ENCODE measurements around the gene NEIL3.

NEIL3 gene

DNA sequence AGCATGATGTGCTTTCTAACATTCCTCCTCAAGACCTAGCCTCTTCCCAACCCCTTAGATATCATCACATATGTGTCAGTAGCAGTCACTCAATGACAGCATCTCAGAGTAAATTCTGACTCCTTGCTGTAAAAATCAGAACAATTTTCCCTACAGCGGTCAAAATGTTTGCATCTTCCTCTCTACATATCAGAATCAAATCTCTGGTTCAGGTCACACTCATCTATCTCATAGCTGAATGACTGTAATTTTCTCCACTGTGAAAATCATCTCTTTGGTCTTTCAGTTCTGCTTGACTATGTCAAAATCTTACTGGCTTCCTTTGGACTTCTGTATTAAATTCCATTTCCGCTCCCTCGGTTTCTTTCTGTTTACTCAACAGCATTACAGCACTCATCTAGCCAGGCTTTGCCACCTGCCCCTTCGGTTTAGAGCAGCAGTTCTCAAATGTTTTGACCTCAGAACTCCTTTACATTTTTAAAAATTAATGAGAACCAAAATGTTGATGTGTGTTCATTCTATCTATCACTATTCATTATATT lies 75.3 kb downstream of the NEIL3 start:
- no peak overlapping the region for H3K27ac ChIP-seq
- TF ChIP-seq, protein P1, sequence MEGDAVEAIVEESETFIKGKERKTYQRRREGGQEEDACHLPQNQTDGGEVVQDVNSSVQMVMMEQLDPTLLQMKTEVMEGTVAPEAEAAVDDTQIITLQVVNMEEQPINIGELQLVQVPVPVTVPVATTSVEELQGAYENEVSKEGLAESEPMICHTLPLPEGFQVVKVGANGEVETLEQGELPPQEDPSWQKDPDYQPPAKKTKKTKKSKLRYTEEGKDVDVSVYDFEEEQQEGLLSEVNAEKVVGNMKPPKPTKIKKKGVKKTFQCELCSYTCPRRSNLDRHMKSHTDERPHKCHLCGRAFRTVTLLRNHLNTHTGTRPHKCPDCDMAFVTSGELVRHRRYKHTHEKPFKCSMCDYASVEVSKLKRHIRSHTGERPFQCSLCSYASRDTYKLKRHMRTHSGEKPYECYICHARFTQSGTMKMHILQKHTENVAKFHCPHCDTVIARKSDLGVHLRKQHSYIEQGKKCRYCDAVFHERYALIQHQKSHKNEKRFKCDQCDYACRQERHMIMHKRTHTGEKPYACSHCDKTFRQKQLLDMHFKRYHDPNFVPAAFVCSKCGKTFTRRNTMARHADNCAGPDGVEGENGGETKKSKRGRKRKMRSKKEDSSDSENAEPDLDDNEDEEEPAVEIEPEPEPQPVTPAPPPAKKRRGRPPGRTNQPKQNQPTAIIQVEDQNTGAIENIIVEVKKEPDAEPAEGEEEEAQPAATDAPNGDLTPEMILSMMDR (conservative IDR thresholded peaks at IDR 0.05): no peak
- TF ChIP-seq ZFX (IDR thresholded peaks at IDR 0.05): no peak

DNA sequence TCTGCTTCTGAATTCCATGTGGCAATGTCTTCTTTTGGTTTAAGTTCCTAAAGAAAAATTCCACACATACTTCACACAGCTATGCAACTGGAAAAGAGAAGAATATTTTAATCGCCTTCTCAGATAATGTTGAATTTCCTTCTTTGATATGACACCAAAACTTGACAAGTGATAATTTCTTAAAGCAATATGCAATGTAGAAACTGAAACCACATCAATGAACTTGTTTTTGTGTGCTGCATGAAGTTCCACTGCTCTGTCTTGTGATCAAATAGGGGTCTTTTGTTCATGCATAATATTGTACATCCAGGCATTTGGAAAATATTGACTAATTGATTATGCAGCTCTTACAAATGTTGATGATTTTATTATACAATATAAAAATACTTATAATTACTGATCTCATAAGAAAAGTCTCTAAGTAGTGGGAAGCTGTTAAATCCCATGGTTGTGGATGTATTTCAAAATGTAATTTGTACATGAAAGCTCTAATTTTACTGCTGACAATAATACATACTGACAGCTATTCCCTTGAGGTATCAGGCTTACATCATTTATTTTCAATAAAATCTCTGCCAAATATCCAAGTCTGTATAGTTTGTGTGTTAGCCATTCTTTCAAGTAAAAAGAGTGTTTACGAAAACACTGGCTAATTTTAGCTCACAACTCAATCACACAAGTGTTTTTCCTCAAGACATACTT lies 76.1 kb downstream of the NEIL3 start:
- no peak overlapping the region for H3K27ac ChIP-seq
- TF ChIP-seq, protein P1 (conservative IDR thresholded peaks at IDR 0.05): no peak
- no peak for TF ChIP-seq ZFX (IDR thresholded peaks at IDR 0.05)

DNA sequence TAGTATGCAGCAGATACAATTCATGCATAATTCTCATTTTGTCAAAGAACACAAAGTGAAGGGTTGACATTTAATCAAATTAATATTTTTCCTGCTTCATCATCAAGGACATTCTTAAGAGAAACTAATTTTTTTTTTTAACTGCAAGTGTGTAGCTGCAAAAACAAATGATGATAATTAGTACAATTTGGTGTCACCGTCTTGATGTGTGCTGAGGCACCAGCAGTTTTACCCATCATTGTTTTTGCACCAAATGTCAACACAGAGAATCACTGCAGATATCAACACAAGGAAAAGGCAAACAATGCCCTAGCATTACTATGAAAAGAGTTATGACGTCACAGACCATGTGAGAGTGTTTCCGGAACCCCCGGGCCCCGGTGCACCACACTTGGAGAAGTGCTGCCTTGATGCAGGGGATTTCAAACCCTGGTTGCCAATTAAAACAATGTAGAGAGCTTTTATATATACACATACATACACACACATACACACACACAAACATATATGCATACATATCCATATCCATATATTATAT lies 76.7 kb downstream of the NEIL3 start:
- TF ChIP-seq, protein P1 (conservative IDR thresholded peaks at IDR 0.05): no peak
- no peak for TF ChIP-seq ZFX (IDR thresholded peaks at IDR 0.05)
- H3K27ac ChIP-seq: no peak overlapping the region

DNA sequence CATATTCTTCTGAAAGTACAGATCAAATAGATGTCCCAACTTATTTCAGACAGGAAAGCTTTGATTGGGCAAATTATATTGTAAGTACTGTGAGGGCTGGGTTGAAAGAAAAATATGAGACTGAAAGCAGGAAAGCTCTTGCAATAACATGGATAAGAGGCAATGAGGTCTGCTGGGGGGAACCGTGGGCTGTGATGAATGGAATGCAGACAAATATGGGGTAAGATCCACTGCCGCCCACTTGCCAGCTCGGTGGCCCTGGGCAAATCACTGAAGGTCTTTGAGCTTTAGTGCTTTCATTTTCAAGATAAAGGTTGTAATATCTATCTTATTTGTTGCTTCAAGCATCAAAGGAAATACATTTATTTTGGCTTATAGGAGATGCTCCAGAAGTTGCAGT lies 81.6 kb downstream of the NEIL3 start:
- TF ChIP-seq, protein P1 (conservative IDR thresholded peaks at IDR 0.05): no peak
- TF ChIP-seq ZFX (IDR thresholded peaks at IDR 0.05): no peak
- H3K27ac ChIP-seq: no peak overlapping the region

DNA sequence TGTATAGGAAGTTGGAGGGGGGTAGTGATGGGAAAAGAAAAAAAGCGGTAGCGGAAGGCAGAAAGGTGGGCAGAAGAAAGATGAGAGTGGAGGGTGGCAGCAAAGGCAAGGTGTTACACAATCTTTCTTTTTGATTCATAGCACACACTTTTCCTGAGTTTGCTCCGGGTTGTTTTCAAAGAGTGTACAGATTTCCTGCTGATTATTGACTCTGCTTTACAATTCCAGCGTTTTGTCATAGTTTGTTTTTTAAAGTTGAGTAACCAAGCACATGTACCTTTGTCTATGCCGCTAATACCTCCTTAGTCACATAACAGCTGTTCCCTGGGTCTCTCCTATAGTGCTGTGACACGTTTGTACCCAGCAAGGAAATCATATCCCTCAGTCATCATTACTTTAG lies 82.3 kb downstream of the NEIL3 start:
- no peak for TF ChIP-seq ZFX (IDR thresholded peaks at IDR 0.05)
- TF ChIP-seq, protein P1 (conservative IDR thresholded peaks at IDR 0.05): no peak

DNA sequence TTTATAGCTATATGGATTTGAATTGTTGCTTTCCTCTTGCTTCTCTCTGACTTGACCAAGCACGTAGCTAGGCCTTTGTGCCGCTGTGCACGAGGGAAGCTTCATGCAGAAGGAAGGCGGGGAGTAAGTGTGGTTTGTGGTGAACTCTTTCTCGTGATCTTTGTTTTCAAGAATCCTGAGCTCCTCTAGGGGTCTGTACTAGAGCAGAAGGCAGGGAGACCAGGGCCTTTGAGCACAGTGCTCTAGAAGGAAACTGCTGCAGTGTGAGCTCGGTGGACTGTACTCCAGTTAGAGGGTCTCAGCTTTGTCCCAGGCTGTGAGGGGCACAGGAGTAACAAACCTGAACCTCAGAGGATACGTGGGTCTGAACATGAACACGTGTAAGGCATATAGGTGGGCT lies 83.6 kb downstream of the NEIL3 start:
- TF ChIP-seq, protein P1 (conservative IDR thresholded peaks at IDR 0.05): no peak
- TF ChIP-seq ZFX (IDR thresholded peaks at IDR 0.05): no peak
- H3K27ac ChIP-seq: no peak overlapping the region

More for the DNA sequence above, 82.3 kb downstream of the NEIL3 start:
- no peak overlapping the region for H3K27ac ChIP-seq

DNA sequence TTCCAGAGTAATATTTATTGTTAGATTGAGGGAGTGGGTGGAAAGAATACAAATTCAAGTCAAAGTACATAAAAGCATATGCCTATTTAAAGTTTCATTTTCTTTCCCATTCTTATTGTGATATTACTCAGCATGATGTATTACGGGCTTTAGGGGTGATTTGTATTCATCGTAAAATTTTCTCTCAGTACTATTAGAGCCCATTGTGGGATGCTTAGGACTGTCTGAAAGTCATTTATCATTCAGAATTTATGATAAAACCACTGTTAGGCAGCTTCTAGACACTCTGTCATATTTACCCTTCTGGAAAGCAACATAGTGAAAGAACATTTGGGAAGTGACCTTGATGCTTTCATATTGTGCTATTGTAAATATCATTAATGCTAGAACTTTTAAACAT lies 86.7 kb downstream of the NEIL3 start:
- TF ChIP-seq, protein P1 (conservative IDR thresholded peaks at IDR 0.05): no peak
- TF ChIP-seq ZFX (IDR thresholded peaks at IDR 0.05): no peak
- H3K27ac ChIP-seq: no peak overlapping the region
